ENCODE results near the gene CFAP74.
A peak's percentile ranks its signal among the peaks of the same experiment; 100 is the strongest.
"Not testable (repeated sequence)": the region's sequence is repeated elsewhere in the genome, so short reads cannot be mapped to it uniquely, and the experiment has no call there.

CFAP74 gene

GRCh38 chr1:1893997-1894353, 109.6 kb downstream of the CFAP74 start:
- ATAC-seq: no peak

DNA sequence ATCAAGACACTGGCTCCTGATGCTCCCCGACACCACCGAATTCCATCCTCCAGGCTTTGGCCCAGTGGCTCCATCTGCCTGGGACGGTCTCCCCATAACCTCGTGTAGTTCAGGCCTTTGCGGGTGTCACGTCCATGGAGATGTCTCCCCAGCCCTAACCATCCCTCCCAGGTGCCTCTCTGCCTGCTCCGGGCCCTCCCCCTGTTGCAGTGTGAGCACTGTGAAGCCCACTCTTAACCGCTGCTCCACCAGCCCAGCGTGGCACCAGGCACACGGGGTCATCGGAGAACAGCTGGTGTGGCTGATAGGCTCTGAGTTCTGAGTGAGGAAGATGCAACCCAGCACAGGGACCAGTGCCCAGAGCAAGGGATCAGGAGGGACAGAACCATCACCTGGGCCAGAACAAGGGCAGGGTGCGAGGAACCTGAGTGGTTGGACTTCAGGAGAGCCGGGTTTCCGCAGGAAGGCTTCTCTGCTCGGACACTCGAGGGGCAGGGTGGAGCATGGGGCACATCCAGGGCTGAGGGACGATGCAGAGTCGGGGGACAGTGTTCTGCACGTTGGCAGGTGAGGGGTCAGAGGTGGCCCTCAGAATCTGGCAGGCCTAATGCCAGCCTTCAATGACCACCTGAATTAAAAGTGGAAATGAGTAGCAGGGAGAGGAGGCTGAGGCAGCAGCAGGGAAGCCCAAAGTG, 110.1 kb downstream of the CFAP74 start:
- ATAC-seq: no peak

DNA sequence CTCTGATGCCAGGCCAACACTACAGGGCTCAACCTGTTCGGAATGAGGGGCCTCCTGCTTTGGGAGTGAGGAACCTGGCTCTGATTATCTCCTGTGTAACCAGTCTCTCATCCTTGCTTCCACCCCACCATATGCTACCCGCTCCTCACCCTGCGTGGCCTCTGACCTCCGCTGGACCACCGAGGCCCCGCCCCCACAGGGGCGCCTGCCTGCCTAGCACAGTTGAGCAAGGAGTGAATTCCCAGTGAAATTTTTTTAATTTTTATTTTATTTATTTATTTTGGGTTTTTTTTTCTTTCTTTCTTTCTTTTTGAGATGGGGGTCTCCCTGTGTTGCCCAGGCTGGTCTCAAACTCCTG, 110.8 kb downstream of the CFAP74 start:
- ATAC-seq: no peak

DNA sequence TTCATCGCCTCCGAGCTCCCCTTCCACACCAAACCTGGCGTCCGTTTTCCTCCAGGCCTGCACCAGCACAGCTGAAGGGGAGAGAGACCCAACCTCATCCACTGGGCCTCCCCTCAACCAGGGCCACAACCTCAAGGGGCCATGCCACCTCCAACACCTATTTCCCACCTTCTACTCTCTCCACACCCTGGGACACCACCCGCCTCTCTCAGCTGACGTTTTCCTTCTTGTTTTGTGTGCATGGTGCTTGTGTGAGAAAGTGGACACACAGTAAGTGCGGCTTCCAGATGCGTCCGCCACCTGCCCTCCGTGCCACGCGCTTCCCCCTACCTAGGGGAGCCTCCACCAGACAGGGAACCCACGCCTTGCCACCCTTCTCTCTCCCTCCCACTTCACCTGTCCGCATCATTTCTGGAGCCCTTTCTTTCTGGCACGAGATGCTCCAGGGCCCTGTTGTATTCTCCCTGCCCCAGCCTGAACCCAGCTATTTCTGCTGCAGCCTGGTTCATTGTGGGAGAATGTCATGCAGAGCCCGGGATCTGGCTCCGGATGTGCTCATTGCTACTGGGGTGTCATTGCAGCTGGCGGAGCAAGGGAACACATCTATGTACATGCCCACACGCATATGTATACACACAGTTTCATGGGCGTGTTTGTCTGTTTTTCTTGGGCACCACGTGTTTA, 111.4 kb downstream of the CFAP74 start:
- ATAC-seq: no peak

DNA sequence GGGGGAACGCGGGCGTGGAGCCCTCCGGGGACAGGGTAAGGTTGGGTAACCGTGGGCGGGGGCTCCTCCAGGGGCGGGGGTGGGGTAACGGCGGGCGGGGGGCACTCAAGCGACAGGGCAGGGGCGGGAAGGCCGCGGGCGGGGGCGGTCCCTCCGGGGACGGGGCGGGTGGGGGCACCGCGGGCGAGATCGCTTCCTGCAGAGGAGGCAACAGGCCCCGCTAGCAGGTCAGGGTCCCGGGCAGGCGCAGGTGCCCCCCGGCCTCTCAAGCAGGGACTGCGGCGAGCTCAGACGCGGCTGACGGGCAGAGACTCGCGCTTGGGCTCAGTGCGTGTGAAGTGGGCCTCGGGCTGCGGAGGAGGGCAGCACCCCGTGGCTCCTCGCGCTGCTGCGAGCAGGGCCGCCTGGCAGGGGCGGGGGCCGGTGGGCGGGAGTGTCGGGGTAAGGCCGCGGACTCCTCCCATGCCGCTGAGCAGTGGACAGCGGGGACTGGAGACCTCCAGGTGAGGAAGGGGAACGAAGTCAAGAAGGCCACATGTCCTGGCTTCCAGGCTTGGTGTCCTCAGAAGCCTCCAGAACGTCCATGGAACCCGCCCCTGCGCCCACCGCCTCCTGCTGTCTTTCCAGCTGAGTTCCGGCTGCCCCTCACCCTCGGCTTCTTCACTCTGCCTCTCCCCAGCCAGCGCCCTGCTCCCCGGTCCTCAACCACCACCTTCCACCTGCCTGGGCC, 112.1 kb downstream of the CFAP74 start:
- ATAC-seq: peak; percentile 44 to 50

DNA sequence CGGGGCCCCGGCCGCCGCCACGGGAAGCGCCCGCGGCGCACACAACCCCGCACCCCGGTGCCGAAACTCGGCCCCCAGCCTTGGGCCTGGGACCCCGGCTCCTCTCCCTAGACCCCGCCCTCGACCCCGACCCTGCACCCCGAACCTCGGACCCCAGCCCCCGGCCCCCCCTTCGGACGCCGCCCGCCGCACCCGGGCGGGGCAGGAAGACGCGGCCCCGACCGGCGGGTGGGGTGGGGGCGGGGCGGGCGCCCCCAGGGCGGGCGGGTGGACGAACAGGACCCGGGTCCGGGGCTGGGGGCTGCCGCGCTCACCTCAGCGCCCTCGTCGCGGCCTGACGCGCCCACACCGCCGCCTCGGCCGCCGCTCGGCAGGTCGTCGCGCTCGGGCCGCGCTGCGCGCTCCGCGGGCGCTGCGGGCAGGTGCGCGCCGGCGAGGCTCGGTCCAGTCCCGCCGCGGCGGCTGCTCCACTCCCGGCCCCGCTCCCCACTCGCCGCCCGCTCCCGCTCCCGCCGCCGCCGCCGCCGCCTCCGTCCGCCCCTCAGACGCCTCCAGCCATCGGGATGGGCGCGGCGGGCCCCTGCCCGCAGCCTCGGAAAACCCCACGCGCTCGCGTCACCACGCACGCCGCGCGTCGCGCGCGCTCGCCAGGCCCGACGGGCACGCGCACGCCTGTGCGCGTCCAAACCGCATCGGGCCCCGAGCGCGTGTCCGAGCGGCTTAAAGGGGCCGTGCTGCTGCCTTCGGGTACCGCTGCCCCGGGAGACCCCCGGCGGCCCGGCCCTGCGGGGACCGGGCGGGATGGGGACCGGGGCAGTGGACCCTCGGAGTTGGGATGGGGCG, 112.9 kb downstream of the CFAP74 start, which contains the start of gene GNB1:
GNB1 (minus strand) TSS at position 582 of the 843 bp plus-strand sequence. CDS start 65,634 bp downstream, outside the sequence.
- peak; percentile 68 to 71 for ATAC-seq

DNA sequence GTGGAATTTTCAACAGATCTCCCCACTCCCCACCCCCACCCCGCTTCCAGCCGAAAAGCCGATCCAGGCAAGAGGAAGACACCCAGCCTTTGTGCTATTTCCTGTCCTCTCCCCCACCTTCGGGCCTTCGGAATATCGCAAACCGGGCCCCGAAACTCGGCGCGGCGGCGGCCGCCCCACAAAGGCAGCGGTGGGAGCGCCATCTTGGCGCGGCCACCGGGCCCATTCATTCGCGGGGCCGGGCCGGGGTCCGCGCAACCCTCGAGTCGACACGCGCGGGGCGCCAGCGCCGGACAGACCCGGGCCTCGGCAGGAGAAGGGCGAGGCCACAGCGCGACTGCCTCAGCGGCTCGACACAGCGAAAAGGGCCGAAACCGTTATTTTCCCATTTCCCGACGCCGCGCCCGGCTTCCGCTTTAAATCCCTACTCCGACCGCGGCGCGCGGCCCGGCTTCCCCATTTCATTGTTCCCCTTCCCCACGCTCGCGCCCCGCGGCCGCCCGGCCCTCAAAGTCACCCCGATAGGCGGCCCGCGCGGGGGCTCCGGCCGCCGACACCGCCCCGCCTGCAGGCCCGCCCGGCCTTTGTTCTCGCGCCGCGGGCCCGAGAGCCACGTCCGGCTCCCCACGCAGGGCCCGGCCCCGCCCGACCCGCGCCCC, 113.6 kb downstream of the CFAP74 start:
- ATAC-seq: peak; percentile 30 to 46

DNA sequence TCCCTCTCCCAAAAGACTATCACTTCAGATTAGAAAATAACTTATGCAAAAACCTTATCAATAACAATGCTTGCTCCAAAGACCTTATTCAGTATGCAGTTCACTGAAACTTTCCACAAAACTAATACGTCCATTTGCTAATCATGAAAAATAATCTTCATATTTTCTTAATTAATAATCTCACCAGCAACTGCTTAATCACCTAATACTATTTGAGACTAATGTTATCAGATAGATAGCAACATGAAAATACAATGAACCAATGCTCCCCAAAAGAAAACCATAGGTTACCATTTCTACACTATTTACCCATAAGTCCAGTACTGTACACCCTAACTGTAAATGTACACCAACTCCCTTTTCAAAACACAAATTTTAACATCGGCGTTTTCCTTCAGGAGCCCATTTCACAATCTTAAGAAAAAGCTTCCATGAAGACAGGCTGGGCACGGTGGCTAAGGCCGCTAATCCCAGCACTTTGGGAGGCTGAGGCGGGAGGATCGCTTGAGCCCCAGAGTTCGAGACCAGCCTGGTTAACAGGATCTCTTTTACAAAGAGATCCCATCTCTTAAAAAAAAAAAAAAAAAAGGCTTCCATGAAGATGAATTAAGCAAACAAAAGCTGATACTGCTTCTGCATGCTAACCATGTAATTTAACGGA, 114.4 kb downstream of the CFAP74 start:
- no peak for ATAC-seq

- ATAC-seq: not testable (repeated sequence)
Observed at GRCh38 chr1:1883890-1884289, 119.7 kb downstream of the CFAP74 start.

DNA sequence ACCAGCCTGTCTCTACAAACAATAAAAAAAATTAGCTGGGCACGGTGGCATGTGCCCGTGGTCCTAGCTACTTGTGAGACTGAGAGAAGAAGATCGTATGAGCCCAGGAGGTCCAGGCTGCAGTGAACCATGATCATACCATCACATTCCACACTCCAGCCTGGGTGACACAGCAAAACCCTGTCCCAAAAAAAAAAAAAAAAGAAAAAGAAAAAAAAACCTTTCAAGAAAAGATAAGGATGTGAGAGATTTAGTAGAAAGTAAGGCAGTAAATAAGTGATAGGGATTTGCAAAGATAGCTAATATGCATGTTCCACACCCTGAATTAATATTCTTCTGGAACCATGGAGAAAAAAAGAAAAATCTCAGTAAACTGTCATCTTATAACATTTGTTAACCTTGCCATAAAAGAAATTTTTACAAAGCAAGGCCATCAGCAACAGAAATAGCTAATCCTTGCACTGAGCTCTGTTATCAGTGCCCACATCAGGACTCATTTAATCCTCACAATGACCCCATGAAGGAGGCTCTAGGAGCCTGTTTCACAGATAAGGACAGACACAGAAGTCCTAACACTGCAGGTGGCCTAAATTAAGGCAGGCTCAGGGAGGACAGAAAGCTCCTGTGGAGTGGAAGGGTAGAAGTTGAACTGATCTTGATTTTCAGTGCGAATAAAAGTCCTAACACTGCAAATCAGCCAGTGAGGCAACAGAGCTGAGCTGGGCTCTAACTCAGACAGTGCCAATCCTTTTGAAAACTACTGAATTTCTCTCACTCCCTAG, 120.3 kb downstream of the CFAP74 start:
- no peak for ATAC-seq

- no peak for ATAC-seq
Observed at GRCh38 chr1:1881727-1882126, 121.9 kb downstream of the CFAP74 start.

- ATAC-seq: no peak
Observed at GRCh38 chr1:1880617-1881312, 122.8 kb downstream of the CFAP74 start.

DNA sequence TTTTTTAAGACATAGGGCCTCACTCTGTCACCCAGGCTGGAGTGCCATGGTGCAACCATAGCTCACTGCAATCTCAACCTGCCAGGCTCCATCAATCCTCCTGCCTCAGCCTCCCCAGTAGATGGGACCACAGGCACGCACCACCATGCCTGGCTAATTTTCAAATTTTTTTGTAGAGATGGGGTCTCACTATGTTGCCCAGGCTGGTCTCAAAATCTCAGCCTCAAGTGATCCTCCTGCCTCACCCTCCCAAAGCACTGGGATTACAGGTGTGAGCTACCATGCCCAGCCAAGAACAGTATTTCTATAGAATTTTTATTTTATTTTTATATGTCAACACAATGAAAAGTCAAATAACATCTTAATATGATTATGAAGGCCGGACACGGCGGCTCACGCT, 123.6 kb downstream of the CFAP74 start:
- ATAC-seq: no peak

DNA sequence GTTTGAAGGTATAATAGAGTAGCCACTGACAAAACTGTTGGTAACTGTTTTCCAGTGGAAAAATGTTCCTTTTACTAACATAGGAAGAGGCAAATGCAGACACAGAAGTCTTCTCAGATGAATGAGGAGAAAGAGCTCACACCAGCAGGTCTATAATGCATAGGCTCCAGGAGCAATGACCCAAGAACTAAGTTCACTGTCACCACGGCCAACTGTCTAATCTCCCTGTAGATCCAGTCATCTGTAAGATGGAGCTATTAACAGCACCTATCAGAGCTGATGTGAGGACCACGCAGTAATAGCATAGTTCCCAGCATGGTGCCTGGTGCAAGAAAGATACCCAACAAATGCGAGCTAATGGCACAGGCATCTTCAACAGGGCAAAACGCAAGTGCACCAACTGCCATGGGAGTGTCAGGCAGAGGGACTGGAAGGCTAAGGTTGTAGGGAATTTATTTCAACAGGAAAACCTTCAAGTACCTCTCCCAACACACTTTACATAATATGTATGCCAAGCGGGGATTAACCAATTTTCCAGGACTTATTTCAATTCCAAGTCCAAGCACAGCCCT, 125.6 kb downstream of the CFAP74 start:
- no peak for ATAC-seq

DNA sequence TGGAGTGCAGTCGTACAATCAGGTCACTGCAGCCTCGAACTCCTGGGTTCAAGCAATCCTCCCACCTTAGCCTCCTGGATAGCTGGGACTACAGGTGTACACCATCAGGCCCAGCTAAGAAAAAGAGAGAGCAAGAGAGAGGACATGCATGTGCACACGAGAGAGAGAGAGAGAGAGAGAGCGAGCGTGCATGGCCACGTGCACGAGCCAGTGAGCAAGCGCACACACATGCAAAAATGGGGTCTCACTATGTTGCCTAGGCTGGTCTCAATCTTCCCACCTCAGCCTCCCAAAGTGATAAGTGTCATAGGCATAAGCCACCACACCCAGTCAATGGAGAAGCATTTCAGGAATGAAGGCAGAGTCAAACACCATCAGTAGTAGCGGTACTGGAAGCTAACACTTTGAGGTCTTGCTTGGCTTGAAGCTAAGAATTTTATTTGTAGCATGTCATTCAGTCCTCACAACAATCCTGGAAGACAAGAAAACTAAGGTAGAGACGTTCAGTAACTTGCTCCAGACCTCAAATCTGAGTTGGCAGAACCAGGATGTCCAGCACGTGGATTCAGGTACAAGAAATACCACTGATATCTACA, 127.2 kb downstream of the CFAP74 start:
- ATAC-seq: no peak

GRCh38 chr1:1875932-1876331, 127.7 kb downstream of the CFAP74 start:
- ATAC-seq: peak; percentile 78 to 79

DNA sequence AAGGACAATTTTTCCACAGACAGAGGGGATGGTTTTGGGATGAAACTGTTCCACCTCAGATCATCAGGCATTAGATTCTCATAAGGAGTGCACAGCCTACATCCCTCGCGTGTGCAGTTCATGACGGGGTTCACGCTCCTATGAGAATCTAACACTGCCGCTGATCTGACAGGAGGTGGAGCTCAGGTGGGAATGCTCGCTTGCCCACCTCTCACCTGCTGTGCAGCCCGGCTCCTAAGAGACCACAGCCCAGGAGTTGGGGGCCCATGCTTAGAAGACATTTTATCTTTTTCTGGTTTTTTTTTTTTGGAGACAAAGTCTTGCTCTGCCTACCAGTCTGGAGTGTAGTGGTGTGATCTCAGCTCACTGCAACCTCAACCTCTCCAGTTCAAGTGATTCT, 128.7 kb downstream of the CFAP74 start:
- no peak for ATAC-seq

- no peak for ATAC-seq
Observed at GRCh38 chr1:1873186-1873585, 130.4 kb downstream of the CFAP74 start.

- ATAC-seq: no peak
Observed at GRCh38 chr1:1872329-1872994, 131.1 kb downstream of the CFAP74 start.

Data from activated CD4-positive, CD25-positive, alpha-beta regulatory T cell treated with anti-CD3 and anti-CD28 coated beads, Interleukin-2, amount 50 U/mL, for 24 hours (primary cell).